Measurements from ENCODE around the gene PLA2G6. TPM values are rescaled to one million over a fixed set of nuclear protein-coding genes. Genes with fewer than 3 reads are reported as not detected.

Gene PLA2G6
- total RNA-seq, 4 donors from 2014 or later, result 12.9 to 24.2 (median 14.2) TPM

DNA sequence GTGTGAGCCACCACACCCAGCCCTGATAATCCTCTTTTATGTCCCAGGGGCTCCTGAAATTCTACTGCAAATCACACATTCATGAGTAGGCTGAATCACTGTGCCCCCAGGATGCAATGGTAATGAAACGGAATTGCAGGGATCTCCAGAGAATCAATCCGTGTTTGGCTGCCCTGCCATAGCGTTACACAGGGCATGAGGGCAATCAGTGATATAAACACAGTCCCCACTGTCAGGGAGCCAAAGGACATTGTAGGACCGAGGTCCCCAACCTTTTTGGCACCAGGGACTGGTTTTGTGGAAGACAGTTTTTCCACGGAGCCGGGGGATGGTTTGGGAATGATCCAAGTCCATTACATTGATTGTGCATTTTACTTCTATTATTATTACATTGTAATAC is 9.0 kb upstream of the PLA2G6 start:
- no peaks in the 10 kb centered on the region for H3K36me3 ChIP-seq
- peaks cover 0 to 33% (median 7%) of the 10 kb centered on the region in 3 donors for H3K4me1 ChIP-seq
- H3K4me3 ChIP-seq, result no peak overlapping the region
- no peaks in the 10 kb centered on the region for H3K9me3 ChIP-seq
- no peak for TF ChIP-seq POLR2A (IDR thresholded peaks at IDR 0.05)
- no peak for TF ChIP-seq CTCF (IDR thresholded peaks at IDR 0.05)
- H3K27me3 ChIP-seq, result no peaks in the 10 kb centered on the region
- WGBS, 2 donors, result 44 to 64% methylated on average over 6 of the region's 6 CpGs
- intact Hi-C loops (cut with DNase I), result no loop called here
- no peak overlapping the region for H3K27ac ChIP-seq
- no peak for DNase-seq

DNA sequence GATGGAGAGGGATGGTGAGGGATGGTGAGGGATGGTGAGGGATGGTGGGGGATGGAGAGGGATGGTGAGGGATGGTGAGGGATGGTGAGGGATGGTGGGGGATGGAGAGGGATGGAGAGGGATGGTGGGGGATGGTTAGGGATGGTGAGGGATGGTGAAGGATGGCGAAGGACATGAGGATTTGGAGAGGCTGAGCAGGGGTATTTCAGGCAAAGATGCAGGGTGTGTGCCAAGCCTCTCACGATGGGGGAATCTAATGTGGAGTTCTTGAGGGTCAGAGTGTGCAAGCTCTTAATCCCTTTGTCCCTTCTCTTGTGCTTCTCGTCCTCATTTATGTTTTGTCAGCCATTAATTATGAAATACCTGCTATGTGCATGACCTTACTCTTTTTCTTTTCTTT is 7.5 kb upstream of the PLA2G6 start:
- Histone ChIP-seq H3K27me3 (no peaks in the 10 kb centered on the region), H3K4me3 (no peak overlapping the region), H3K4me1 (peaks cover 0 to 27% (median 3%) of the 10 kb centered on the region in 3 donors), H3K27ac (no peak overlapping the region), H3K36me3 (no peaks in the 10 kb centered on the region), H3K9me3 (no peaks in the 10 kb centered on the region)
- no peak for TF ChIP-seq CTCF (IDR thresholded peaks at IDR 0.05)
- no peak for TF ChIP-seq POLR2A (IDR thresholded peaks at IDR 0.05)
- no peak for DNase-seq
- WGBS, 2 donors, result 69 to 80% methylated on average over 3 of the region's 3 CpGs
- intact Hi-C loops (cut with DNase I), result no loop called here

DNA sequence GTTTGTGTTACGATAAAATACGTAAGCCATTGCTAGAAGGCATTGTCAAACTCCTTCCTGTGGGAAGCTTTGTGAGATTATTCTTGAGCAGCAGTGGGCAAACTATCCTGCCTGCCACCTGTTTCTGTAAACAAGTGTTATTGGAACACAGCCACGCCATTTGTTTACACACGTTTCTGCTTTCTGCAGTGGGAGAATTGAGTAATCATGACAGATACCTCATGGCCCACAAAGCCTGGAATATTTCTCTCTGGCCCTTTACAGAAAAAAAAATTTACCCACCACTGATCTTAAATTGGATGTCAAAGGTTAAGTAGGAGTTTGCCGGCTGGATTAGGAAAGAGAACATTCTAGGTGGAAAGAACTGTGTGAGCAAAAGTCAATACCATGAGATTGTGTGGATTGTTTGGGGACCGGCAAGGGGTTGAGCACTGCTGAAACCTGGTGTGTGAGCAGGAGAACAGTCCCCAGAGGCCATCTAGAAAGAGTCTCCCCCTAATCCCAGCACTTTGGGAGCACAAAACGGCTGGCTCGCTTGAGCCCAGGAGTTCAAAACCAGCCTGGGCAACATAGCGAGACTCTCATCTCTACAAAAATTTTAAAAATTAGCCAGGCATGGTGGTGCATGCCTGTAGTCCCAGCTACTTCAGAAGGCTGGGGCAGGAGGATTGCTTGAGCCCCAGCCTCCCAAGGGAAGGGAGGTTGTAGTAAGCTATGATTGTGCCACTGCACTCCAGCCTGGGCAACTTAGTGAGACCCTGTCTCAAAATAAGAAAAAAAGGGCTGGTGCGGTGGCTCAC is 6.0 kb upstream of the PLA2G6 start:
- TF ChIP-seq POLR2A (IDR thresholded peaks at IDR 0.05) (no peak), CTCF (IDR thresholded peaks at IDR 0.05) (no peak)
- Histone ChIP-seq H3K4me1 (peaks cover 0 to 18% (median 0%) of the 10 kb centered on the region in 3 donors), H3K27ac (no peak overlapping the region), H3K36me3 (no peaks in the 10 kb centered on the region), H3K4me3 (no peak overlapping the region), H3K27me3 (no peaks in the 10 kb centered on the region), H3K9me3 (no peaks in the 10 kb centered on the region)
- intact Hi-C loops (cut with DNase I), result no loop called here
- WGBS, 2 donors, result 43 to 49% methylated on average over 10 of the region's 10 CpGs
- DNase-seq, result no peak

DNA sequence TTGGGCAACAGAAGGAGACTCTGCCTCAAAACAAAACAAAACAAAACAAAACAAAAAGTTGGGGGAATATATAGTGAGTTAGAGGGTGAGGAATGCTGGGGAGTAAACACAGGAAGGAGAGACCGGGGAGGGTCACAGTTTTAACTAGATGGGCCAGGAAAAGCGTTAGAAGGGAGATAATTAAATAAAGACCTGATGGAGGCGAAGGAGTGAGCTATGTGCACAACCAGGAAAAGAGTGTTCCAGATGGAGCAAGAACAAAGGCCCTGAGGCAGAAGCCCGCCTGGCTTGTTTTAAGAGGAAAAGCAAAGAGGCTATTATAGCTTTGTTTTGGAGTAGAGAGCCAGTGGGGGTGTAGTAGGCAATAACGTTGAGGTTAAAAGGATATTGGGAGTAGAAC is 4.8 kb upstream of the PLA2G6 start:
- peaks cover 0 to 26% (median under 1%) of the 10 kb centered on the region in 3 donors for H3K4me1 ChIP-seq
- no peak for DNase-seq
- no peaks in the 10 kb centered on the region for H3K36me3 ChIP-seq
- no peak overlapping the region for H3K4me3 ChIP-seq
- intact Hi-C loops (cut with DNase I), result no loop called here
- WGBS, 2 donors, result 42 to 55% methylated on average over 5 of the region's 5 CpGs
- no peaks in the 10 kb centered on the region for H3K27me3 ChIP-seq
- TF ChIP-seq CTCF (IDR thresholded peaks at IDR 0.05), result no peak
- no peak for TF ChIP-seq POLR2A (IDR thresholded peaks at IDR 0.05)
- no peaks in the 10 kb centered on the region for H3K9me3 ChIP-seq
- H3K27ac ChIP-seq, result peak overlapping the region in 1 of 4 donors; percentile 42

GRCh38 chr22:38184788-38185187 is 3.2 kb upstream of the PLA2G6 start:
- no peak for DNase-seq
- Histone ChIP-seq H3K27me3 (no peaks in the 10 kb centered on the region), H3K4me3 (no peak overlapping the region), H3K9me3 (no peaks in the 10 kb centered on the region), H3K36me3 (no peaks in the 10 kb centered on the region), H3K4me1 (peaks cover 10 to 42% (median 12%) of the 10 kb centered on the region in 3 donors), H3K27ac (no peak overlapping the region)
- intact Hi-C loops (cut with DNase I), result no loop called here
- TF ChIP-seq CTCF (IDR thresholded peaks at IDR 0.05) (no peak), POLR2A (IDR thresholded peaks at IDR 0.05) (no peak)
- 73 to 84% methylated on average over 7 of the region's 7 CpGs for WGBS, 2 donors

Data from esophagus squamous epithelium (tissue), 5 donors.